ENCODE data around the gene KRTAP9-7. TPM values are rescaled to one million over a fixed set of nuclear protein-coding genes. Genes with fewer than 3 reads are reported as not detected.

The KRTAP9-7 gene
- total RNA-seq, 1 experiment from 2014 or later, result not detected

GRCh38 chr17:41256291-41256685 lies 19.2 kb upstream of the KRTAP9-7 start:
- no peak for TF ChIP-seq CTCF (conservative IDR thresholded peaks at IDR 0.05)
- no peak for TF ChIP-seq EZH2 (IDR thresholded peaks at IDR 0.05; ENCODE audit: low read depth)
- H3F3A ChIP-seq (ENCODE audit: insufficient read depth, low read depth), result no peaks in the 10 kb centered on the region

GRCh38 chr17:41258406-41258805 lies 17.1 kb upstream of the KRTAP9-7 start:
- H3K9me2 ChIP-seq (ENCODE audit: insufficient read depth), result no peaks in the 10 kb centered on the region
- TF ChIP-seq CTCF (conservative IDR thresholded peaks at IDR 0.05) (no peak), EZH2 (IDR thresholded peaks at IDR 0.05; ENCODE audit: low read depth) (no peak)
- no peaks in the 10 kb centered on the region for H3K4me1 ChIP-seq (replicated peaks; ENCODE audit: insufficient read depth)
- no peaks in the 10 kb centered on the region for H3K79me2 ChIP-seq (ENCODE audit: low read depth)
- H4K20me1 ChIP-seq (ENCODE audit: insufficient read depth), result no peaks in the 10 kb centered on the region
- ChIA-PET CTCF (no interaction called here), POLR2A (ENCODE audit: unreplicated experiment) (no interaction called here)
- no peak overlapping the region for H3K27ac ChIP-seq
- H3K36me3 ChIP-seq (ENCODE audit: low read depth), result no peaks in the 10 kb centered on the region
- no TSS peak for BruUV-seq (replicated peaks)
- H3F3A ChIP-seq (ENCODE audit: insufficient read depth, low read depth), result no peaks in the 10 kb centered on the region
- intact Hi-C loops (cut with micrococcal nuclease; ENCODE audit: unreplicated experiment), result no loop called here
- H3K9me3 ChIP-seq (ENCODE audit: insufficient read depth, low read depth), result no peaks in the 10 kb centered on the region
- no peak overlapping the region for H3K4me3 ChIP-seq
- no peak for DNase-seq
- no peak overlapping the region for H3K4me2 ChIP-seq
- no peaks in the 10 kb centered on the region for H3K27me3 ChIP-seq (ENCODE audit: insufficient read depth, low read depth)
- no peak overlapping the region for H2AFZ ChIP-seq

More at GRCh38 chr17:41256291-41256685, 19.2 kb upstream of the KRTAP9-7 start:
- Histone ChIP-seq H3K27me3 (ENCODE audit: insufficient read depth, low read depth) (no peaks in the 10 kb centered on the region), H3K4me1 (replicated peaks; ENCODE audit: insufficient read depth) (no peaks in the 10 kb centered on the region), H3K79me2 (ENCODE audit: low read depth) (no peaks in the 10 kb centered on the region), H3K4me3 (no peak overlapping the region), H3K9me3 (ENCODE audit: insufficient read depth, low read depth) (no peaks in the 10 kb centered on the region), H2AFZ (no peak overlapping the region), H3K9me2 (ENCODE audit: insufficient read depth) (no peaks in the 10 kb centered on the region), H3K36me3 (ENCODE audit: low read depth) (no peaks in the 10 kb centered on the region), H3K27ac (no peak overlapping the region), H3K4me2 (no peak overlapping the region), H4K20me1 (ENCODE audit: insufficient read depth) (no peaks in the 10 kb centered on the region)
- ChIA-PET POLR2A (ENCODE audit: unreplicated experiment) (interaction anchor here (0.7 kb wide), 1 partner anchor 329 kb away, joined by 4 read pairs; no protein-coding TSS in a partner anchor), CTCF (no interaction called here)
- intact Hi-C loops (cut with micrococcal nuclease; ENCODE audit: unreplicated experiment), result no loop called here
- no TSS peak for BruUV-seq (replicated peaks)
- DNase-seq, result no peak

- Histone ChIP-seq H3K36me3 (ENCODE audit: low read depth) (no peaks in the 10 kb centered on the region), H3K4me2 (no peak overlapping the region), H3K27ac (no peak overlapping the region), H3F3A (ENCODE audit: insufficient read depth, low read depth) (no peaks in the 10 kb centered on the region), H3K4me3 (no peak overlapping the region), H4K20me1 (ENCODE audit: insufficient read depth) (no peaks in the 10 kb centered on the region), H3K9me2 (ENCODE audit: insufficient read depth) (no peaks in the 10 kb centered on the region), H3K4me1 (replicated peaks; ENCODE audit: insufficient read depth) (peaks cover 11% of the 10 kb centered on the region), H2AFZ (no peak overlapping the region), H3K27me3 (ENCODE audit: insufficient read depth, low read depth) (no peaks in the 10 kb centered on the region), H3K9me3 (ENCODE audit: insufficient read depth, low read depth) (no peaks in the 10 kb centered on the region), H3K79me2 (ENCODE audit: low read depth) (no peaks in the 10 kb centered on the region)
- POLR2A ChIA-PET (ENCODE audit: unreplicated experiment), result interaction anchor here (0.5 kb wide), 1 partner anchor 295 kb away, joined by 4 read pairs; no protein-coding TSS in a partner anchor
- BruUV-seq (replicated peaks), result no TSS peak
- DNase-seq, result no peak
- CTCF ChIA-PET, result interaction anchor here (0.6 kb wide), 1 partner anchor 65 kb away, joined by 3 read pairs; no protein-coding TSS in a partner anchor
- TF ChIP-seq EZH2 (IDR thresholded peaks at IDR 0.05; ENCODE audit: low read depth) (no peak), CTCF (conservative IDR thresholded peaks at IDR 0.05) (no peak)
- intact Hi-C loops (cut with micrococcal nuclease; ENCODE audit: unreplicated experiment), result no loop called here
These were observed 12.3 kb upstream of the KRTAP9-7 start for GRCh38 chr17:41263212-41263611.

Measured in PC-9 (cell line).